Vagina (tissue), 2 donors: ENCODE data around the gene GABARAP. TPM values are rescaled to one million over a fixed set of nuclear protein-coding genes. Genes with fewer than 3 reads are reported as not detected.

ENCODE experiments used
- DNase-seq, 2 donors: peaks; one replicate each; pipeline ENCODE4 v3.0.0-alpha.2; 2017; ENCODE audit errors: extremely low spot score in 2 of 2
- H3K27ac ChIP-seq: fragments of 200-600 bp; sonication (generic); one replicate; pipeline ENCODE4 v1.5.1; 2019
- H3K27me3 ChIP-seq: fragments of 200-600 bp; sonication (generic); one replicate; pipeline ENCODE4 v1.5.1; 2019
- H3K36me3 ChIP-seq, 2 donors: fragments of 200-600 bp; sonication (generic); one replicate each; pipeline ENCODE4 v1.5.1; 2017 to 2019
- H3K4me1 ChIP-seq: fragments of 200-600 bp; sonication (generic); one replicate; pipeline ENCODE4 v1.5.1; 2019
- H3K4me3 ChIP-seq, 2 donors: fragments of 200-600 bp; sonication (generic); 1 replicate in 1 of 2; 2 replicates in 1 of 2; pipeline ENCODE4 v1.5.1; 2016 to 2019
- H3K9me3 ChIP-seq: fragments of 200-600 bp; sonication (generic); one replicate; pipeline ENCODE4 v1.5.1; 2019
- CTCF ChIP-seq, 3 experiments: fragments of 450-650 bp in 2 of 3; fragments of 200-600 bp in 1 of 3; sonication (generic) in 1 of 3; IDR thresholded peaks; one replicate each; pipeline ENCODE4 v1.5.1; 2017 to 2019; ENCODE audit warnings: antibody characterized with exemption in 3 of 3, mild to moderate bottlenecking in 2 of 3, moderate library complexity in 2 of 3
- POLR2A ChIP-seq, 2 donors: fragments of 450-650 bp; IDR thresholded peaks; one replicate each; pipeline ENCODE4 v1.6.1; 2017; ENCODE audit warnings: antibody characterized with exemption in 2 of 2, mild to moderate bottlenecking in 2 of 2, moderate library complexity in 2 of 2
- POLR2AphosphoS5 ChIP-seq, 2 donors: sonication (generic); formaldehyde crosslinking; IDR thresholded peaks; one replicate each; pipeline ENCODE4 v1.9.0; 2017; ENCODE audit warnings: antibody characterized with exemption in 2 of 2, mild to moderate bottlenecking in 2 of 2, low read depth in 1 of 2; ENCODE audit not compliant: insufficient read depth in 1 of 2
- intact Hi-C: fragments of 100-400 bp; cut with DNase I; formaldehyde crosslinking; loops from one replicate; pipeline ENCODE4 v1.15.1; 2023
- total RNA-seq: library from RNA; depleted of rRNA; stranded (reverse); fragments of >200 nt; gene quantifications from one replicate; pipeline ENCODE4 v1.2.3, GENCODE V29; 2016

GABARAP gene
- total RNA-seq, 1 donor from 2014 or later, result 395 TPM

- Histone ChIP-seq H3K4me3 (no peak overlapping the region), H3K9me3 (no peaks in the 10 kb centered on the region), H3K27ac (peak overlapping the region; percentile 64), H3K4me1 (peaks cover 50% of the 10 kb centered on the region), H3K36me3 (peaks cover 0 to 53% of the 10 kb centered on the region in 2 donors), H3K27me3 (no peaks in the 10 kb centered on the region)
- no peak for DNase-seq
- TF ChIP-seq POLR2A (IDR thresholded peaks at IDR 0.05), result no peak
- TF ChIP-seq CTCF (IDR thresholded peaks at IDR 0.05), result no peak
- TF ChIP-seq POLR2AphosphoS5 (IDR thresholded peaks at IDR 0.05; ENCODE audit: insufficient read depth in 1 of 2, low read depth in 1 of 2), result no peak
- intact Hi-C loops, result no loop called here
Observed at GRCh38 chr17:7229504-7229903, 12.7 kb downstream of the GABARAP start.

- DNase-seq, result no peak
- H3K36me3 ChIP-seq, result peaks cover 0 to 59% of the 10 kb centered on the region in 2 donors
- TF ChIP-seq POLR2A (IDR thresholded peaks at IDR 0.05) (no peak), POLR2AphosphoS5 (IDR thresholded peaks at IDR 0.05; ENCODE audit: insufficient read depth in 1 of 2, low read depth in 1 of 2) (no peak), CTCF (IDR thresholded peaks at IDR 0.05) (no peak)
- H3K27ac ChIP-seq, result peak overlapping the region; percentile 64
- no peaks in the 10 kb centered on the region for H3K27me3 ChIP-seq
- intact Hi-C loops, result no loop called here
- H3K4me1 ChIP-seq, result peaks cover 50% of the 10 kb centered on the region
- H3K4me3 ChIP-seq, result no peak overlapping the region
- no peaks in the 10 kb centered on the region for H3K9me3 ChIP-seq
Observed at GRCh38 chr17:7228920-7229319, 13.3 kb downstream of the GABARAP start.

- intact Hi-C loops, result no loop called here
- Histone ChIP-seq H3K36me3 (peaks cover 0 to 74% of the 10 kb centered on the region in 2 donors), H3K27ac (peak overlapping the region; percentile 80)
Observed at GRCh38 chr17:7226721-7227710, 15.2 kb downstream of the GABARAP start.

GRCh38 chr17:7225711-7226331 is 16.4 kb downstream of the GABARAP start:
- no peak for DNase-seq
- H3K4me3 ChIP-seq, result no peak overlapping the region
- peaks cover 0 to 74% of the 10 kb centered on the region in 2 donors for H3K36me3 ChIP-seq
- TF ChIP-seq CTCF (IDR thresholded peaks at IDR 0.05) (no peak), POLR2A (IDR thresholded peaks at IDR 0.05) (no peak), POLR2AphosphoS5 (IDR thresholded peaks at IDR 0.05; ENCODE audit: insufficient read depth in 1 of 2, low read depth in 1 of 2) (no peak)
- intact Hi-C loops, result no loop called here
- no peaks in the 10 kb centered on the region for H3K9me3 ChIP-seq
- no peaks in the 10 kb centered on the region for H3K27me3 ChIP-seq
- peaks cover 40% of the 10 kb centered on the region for H3K4me1 ChIP-seq
- H3K27ac ChIP-seq, result peak overlapping the region; percentile 80

More at GRCh38 chr17:7226721-7227710, 15.2 kb downstream of the GABARAP start:
- H3K4me1 ChIP-seq, result peaks cover 40% of the 10 kb centered on the region
- no peaks in the 10 kb centered on the region for H3K9me3 ChIP-seq
- TF ChIP-seq POLR2A (IDR thresholded peaks at IDR 0.05) (no peak), POLR2AphosphoS5 (IDR thresholded peaks at IDR 0.05; ENCODE audit: insufficient read depth in 1 of 2, low read depth in 1 of 2) (no peak), CTCF (IDR thresholded peaks at IDR 0.05) (no peak)
- no peak overlapping the region for H3K4me3 ChIP-seq
- H3K27me3 ChIP-seq, result no peaks in the 10 kb centered on the region
- no peak for DNase-seq
